GM12878 (cell line): ENCODE results near the gene CCDC82. TPM values are rescaled to one million over a fixed set of nuclear protein-coding genes. Genes with fewer than 3 reads are reported as not detected.

Experiments used
- E4F1 ChIP-seq: fragments of 450-650 bp; IDR thresholded peaks from 2 replicates; pipeline ENCODE4 v1.6.1; 2018; ENCODE audit warnings: borderline replicate concordance, mild to moderate bottlenecking; ENCODE audit not compliant: partially characterized antibody
- HSF1 ChIP-seq: fragments of 150-350 bp; IDR thresholded peaks from 2 replicates; pipeline ENCODE4 v1.6.1; 2014; ENCODE audit warnings: mild to moderate bottlenecking, low read depth, low read length
- IRF4 ChIP-seq: IDR thresholded peaks from 2 replicates; pipeline ENCODE4 v1.6.1; 2011; ENCODE audit warnings: low read depth, low read length
- NFXL1 ChIP-seq: fragments of 450-650 bp; IDR thresholded peaks from 2 replicates; pipeline ENCODE4 v1.6.1; 2017; ENCODE audit warnings: antibody characterized with exemption, mild to moderate bottlenecking, borderline replicate concordance
- RUNX3 ChIP-seq: IDR thresholded peaks from 2 replicates; pipeline ENCODE4 v1.6.1; 2012; ENCODE audit warnings: low read length, inconsistent platforms
- SKIL ChIP-seq: fragments of 450-650 bp; IDR thresholded peaks from 2 replicates; pipeline ENCODE4 v1.6.1; 2017; ENCODE audit warnings: mild to moderate bottlenecking, low read depth, inconsistent platforms; ENCODE audit not compliant: poor library complexity, severe bottlenecking
- SPI1 ChIP-seq: IDR thresholded peaks from 2 replicates; pipeline ENCODE4 v1.6.1; 2011; ENCODE audit warnings: low read depth, mild to moderate bottlenecking, low read length, moderate library complexity, borderline replicate concordance; ENCODE audit not compliant: insufficient read depth
- SREBF1 ChIP-seq: IDR thresholded peaks from 2 replicates; pipeline ENCODE4 v1.6.1; 2012; ENCODE audit warnings: mild to moderate bottlenecking, low read length
- SREBF2 ChIP-seq: IDR thresholded peaks from 2 replicates; pipeline ENCODE4 v1.6.1; 2012; ENCODE audit warnings: mild to moderate bottlenecking, low read length
- STAT1 ChIP-seq: fragments of 450-650 bp; conservative IDR thresholded peaks from 2 replicates; pipeline ENCODE4 v1.6.1; 2014; ENCODE audit warnings: antibody characterized with exemption, mild to moderate bottlenecking
- TCF7 ChIP-seq: IDR thresholded peaks from 2 replicates; pipeline ENCODE4 v1.6.1; 2014; ENCODE audit warnings: antibody characterized with exemption, borderline replicate concordance
- ZBTB11 ChIP-seq: fragments of 450-650 bp; formaldehyde crosslinking; IDR thresholded peaks from 2 replicates; pipeline ENCODE4 v1.5.0; 2022; ENCODE audit warnings: mild to moderate bottlenecking, missing genetic modification characterization
- polyA plus RNA-seq, 11 experiments: library from polyadenylated mRNA; depleted of rRNA in 4 of 11; unstranded in 6 of 11; stranded (reverse) in 5 of 11; fragments of >200 nt; fragmentation: Nextera tagmentation in 4 of 11; fragmentation: Illumina TruSeq in 1 of 11; extraction: Ambion mirVana in 4 of 11; extraction: Trizol in 1 of 11; gene quantifications; 1 replicate in 1 of 11; 2 replicates in 10 of 11; pipeline versions ENCODE4 v1.2.1 to v1.2.3, GENCODE V29; 2011 to 2016; ENCODE audit warnings: inconsistent platforms in 2 of 11, missing spikeins in 2 of 11, low read depth in 1 of 11
- total RNA-seq, 4 experiments: library from RNA; depleted of rRNA in 3 of 4; stranded (reverse); fragments of >200 nt in 3 of 4; fragmentation: Illumina TruSeq in 1 of 4; extraction: Trizol in 1 of 4; gene quantifications; 2 replicates each; pipeline versions ENCODE4 v1.2.1 to v1.2.3, GENCODE V29; 2013 to 2021
- TF ChIP-seq, protein P1 (sequence below): IDR thresholded peaks from 2 replicates; pipeline ENCODE4 v1.6.1; 2012; ENCODE audit warnings: low read depth, low read length, improper control_type of control experiment
- TF ChIP-seq, protein P2 (sequence below): IDR thresholded peaks from 2 replicates; pipeline ENCODE4 v1.6.1; 2011; ENCODE audit warnings: low read depth, low read length, improper control_type of control experiment, borderline replicate concordance
- TF ChIP-seq, protein P3 (sequence below), 3 experiments: IDR thresholded peaks in 2 of 3; conservative IDR thresholded peaks in 1 of 3; 2 replicates each; pipeline ENCODE4 v1.5.1; 2011; ENCODE audit warnings: low read depth in 3 of 3, low read length in 3 of 3, mild to moderate bottlenecking in 3 of 3, control low read depth in 2 of 3, moderate library complexity in 2 of 3, inconsistent platforms in 1 of 3, mixed read lengths in 1 of 3; ENCODE audit not compliant: control insufficient read depth in 2 of 3, insufficient read depth in 1 of 3; ENCODE audit errors: extremely low read depth in 1 of 3

The CCDC82 gene
- total and polyA plus RNA-seq, 10 of the 15 experiments (the other 5 are each of a cell fraction or from before 2014, with no cell fraction given): 15.2 to 62.4 (median 28.8) TPM

DNA sequence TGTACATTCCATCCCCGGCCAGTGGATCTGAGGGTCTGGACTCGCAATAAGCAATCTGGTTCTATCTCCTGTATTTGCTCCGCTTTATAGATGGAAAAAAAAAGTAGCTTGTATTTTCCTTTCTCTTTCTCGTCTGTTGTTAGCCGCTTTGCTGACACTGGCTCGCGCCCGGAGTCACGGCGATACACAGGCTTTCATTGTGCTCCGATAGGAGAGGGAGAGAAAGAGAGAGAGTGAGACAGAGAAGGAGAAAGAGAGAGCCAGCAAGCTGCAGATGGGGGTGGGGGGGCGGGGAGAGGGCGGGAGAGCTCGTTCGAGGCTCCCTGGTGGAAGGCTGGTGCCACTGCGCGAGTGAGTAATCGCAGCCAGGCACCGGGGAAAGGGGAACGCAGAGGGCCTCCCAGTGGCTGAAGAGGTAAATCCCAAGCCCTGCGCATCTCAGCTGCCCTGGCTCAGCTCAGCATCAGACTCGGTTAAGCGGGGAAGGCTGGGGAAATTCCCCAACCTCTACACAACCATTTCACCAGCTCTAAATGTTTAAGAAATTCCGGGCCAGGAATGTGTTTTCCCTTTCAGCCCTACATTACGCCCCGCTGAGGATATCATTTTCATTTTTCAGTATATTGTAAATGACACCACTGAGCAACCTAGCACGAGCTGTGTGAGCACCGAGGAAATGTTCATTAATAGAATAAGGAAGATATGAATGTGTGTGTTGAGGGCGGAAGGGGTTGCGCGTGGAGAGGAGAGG is 46.6 kb downstream of the CCDC82 start, which contains the start of gene MAML2 (continued):
- no peak for TF ChIP-seq ZBTB11 (CRISPR knock-in tag)
- TF ChIP-seq, protein P1, sequence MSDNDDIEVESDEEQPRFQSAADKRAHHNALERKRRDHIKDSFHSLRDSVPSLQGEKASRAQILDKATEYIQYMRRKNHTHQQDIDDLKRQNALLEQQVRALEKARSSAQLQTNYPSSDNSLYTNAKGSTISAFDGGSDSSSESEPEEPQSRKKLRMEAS: no peak
- peak; percentile 66 for TF ChIP-seq RUNX3
- no peak for TF ChIP-seq SREBF2
- no peak for TF ChIP-seq SREBF1
- TF ChIP-seq HSF1: 0 out of 2 replicates have a peak, but pooled peaks have one; percentile 42
- TF ChIP-seq E4F1: no peak
- TF ChIP-seq TCF7: no peak
- TF ChIP-seq NFXL1: no peak
- peak; percentile 64 for TF ChIP-seq SKIL
- TF ChIP-seq, protein P2, sequence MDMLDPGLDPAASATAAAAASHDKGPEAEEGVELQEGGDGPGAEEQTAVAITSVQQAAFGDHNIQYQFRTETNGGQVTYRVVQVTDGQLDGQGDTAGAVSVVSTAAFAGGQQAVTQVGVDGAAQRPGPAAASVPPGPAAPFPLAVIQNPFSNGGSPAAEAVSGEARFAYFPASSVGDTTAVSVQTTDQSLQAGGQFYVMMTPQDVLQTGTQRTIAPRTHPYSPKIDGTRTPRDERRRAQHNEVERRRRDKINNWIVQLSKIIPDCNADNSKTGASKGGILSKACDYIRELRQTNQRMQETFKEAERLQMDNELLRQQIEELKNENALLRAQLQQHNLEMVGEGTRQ: no peak
- peak; percentile 35; the same call in 1 of the 2 replicates for TF ChIP-seq SPI1
- TF ChIP-seq, protein P3, sequence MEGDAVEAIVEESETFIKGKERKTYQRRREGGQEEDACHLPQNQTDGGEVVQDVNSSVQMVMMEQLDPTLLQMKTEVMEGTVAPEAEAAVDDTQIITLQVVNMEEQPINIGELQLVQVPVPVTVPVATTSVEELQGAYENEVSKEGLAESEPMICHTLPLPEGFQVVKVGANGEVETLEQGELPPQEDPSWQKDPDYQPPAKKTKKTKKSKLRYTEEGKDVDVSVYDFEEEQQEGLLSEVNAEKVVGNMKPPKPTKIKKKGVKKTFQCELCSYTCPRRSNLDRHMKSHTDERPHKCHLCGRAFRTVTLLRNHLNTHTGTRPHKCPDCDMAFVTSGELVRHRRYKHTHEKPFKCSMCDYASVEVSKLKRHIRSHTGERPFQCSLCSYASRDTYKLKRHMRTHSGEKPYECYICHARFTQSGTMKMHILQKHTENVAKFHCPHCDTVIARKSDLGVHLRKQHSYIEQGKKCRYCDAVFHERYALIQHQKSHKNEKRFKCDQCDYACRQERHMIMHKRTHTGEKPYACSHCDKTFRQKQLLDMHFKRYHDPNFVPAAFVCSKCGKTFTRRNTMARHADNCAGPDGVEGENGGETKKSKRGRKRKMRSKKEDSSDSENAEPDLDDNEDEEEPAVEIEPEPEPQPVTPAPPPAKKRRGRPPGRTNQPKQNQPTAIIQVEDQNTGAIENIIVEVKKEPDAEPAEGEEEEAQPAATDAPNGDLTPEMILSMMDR (IDR thresholded peaks at IDR 0.05 in 2 of 3, conservative IDR thresholded peaks at IDR 0.05 in 1 of 3; ENCODE audit: control insufficient read depth in 2 of 3, extremely low read depth in 1 of 3, insufficient read depth in 1 of 3, low read depth in 3 of 3, low read length in 3 of 3): peak; percentile 93 to 98 (median 96)
- TF ChIP-seq STAT1: no peak
- TF ChIP-seq IRF4: no peak
